ENCODE measurements around the gene MED15. TPM values are rescaled to one million over a fixed set of nuclear protein-coding genes. Genes with fewer than 3 reads are reported as not detected.

Gene MED15
- total and polyA plus RNA-seq, 2 experiments from 2014 or later, result 29.2 to 43.5 TPM

DNA sequence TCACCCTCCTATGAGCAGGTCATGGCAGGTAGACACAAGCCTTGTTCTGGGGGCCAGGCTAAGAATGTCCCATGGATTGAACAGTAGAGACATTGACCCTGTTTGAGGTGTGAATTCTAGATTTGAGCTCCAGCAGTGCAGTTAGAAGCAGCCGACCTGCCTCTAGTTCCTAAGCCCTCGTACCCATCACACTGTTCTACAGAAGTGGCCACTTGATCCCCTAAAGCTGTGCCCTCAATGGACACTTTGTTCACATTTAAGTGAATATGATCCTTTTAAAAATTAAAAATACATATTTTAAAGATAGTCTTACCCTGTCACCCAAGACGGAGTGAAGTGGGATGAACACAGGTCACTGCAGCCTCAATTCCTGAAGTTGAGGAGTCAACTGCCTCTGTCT, 122.0 kb downstream of the MED15 start:
- Mint-ChIP-seq H3K9me3 (no peaks in the 10 kb centered on the region), H3K27ac (no peak overlapping the region), H3K36me3 (ENCODE audit: low read depth) (no peaks in the 10 kb centered on the region), H3K4me1 (peaks cover 5% of the 10 kb centered on the region; the same call in 2 of the 3 replicates), H3K27me3 (ENCODE audit: insufficient read depth, low read depth, poor library complexity) (peaks cover 11% of the 10 kb centered on the region), H3K4me3 (no peak overlapping the region)
- Histone ChIP-seq H3K27ac (ENCODE audit: low read depth) (no peak overlapping the region), H3K27me3 (ENCODE audit: insufficient read depth) (no peaks in the 10 kb centered on the region), H2AFZ (no peak overlapping the region), H3K4me3 (no peak overlapping the region), H3K36me3 (ENCODE audit: insufficient read depth) (no peaks in the 10 kb centered on the region), H3K4me2 (no peak overlapping the region), H4K20me1 (replicated peaks; ENCODE audit: insufficient read depth) (no peaks in the 10 kb centered on the region), H3K79me2 (replicated peaks; ENCODE audit: insufficient read depth) (no peaks in the 10 kb centered on the region), H3F3A (replicated peaks; ENCODE audit: low read depth) (no peaks in the 10 kb centered on the region), H3K4me1 (ENCODE audit: insufficient read depth) (no peaks in the 10 kb centered on the region), H3K9me2 (ENCODE audit: insufficient read depth) (no peaks in the 10 kb centered on the region)
- no peak for ATAC-seq
- TF ChIP-seq NANOG (IDR thresholded peaks at IDR 0.05; ENCODE audit: borderline replicate concordance) (no peak), ZNF331 (CRISPR knock-in tag; IDR thresholded peaks at IDR 0.05; ENCODE audit: low read depth) (no peak), JUNB (IDR thresholded peaks at IDR 0.05; ENCODE audit: unreplicated experiment) (no peak), ZNF114 (CRISPR knock-in tag; IDR thresholded peaks at IDR 0.05) (no peak), EZH2 (IDR thresholded peaks at IDR 0.05; ENCODE audit: low read depth, unreplicated experiment) (no peak), EZH2phosphoT487 (IDR thresholded peaks at IDR 0.05; ENCODE audit: unreplicated experiment) (no peak), STAT1 (IDR thresholded peaks at IDR 0.05; ENCODE audit: unreplicated experiment) (no peak), CREB1 (CRISPR knock-in tag; IDR thresholded peaks at IDR 0.05; ENCODE audit: low read depth) (no peak), POLR2AphosphoS5 (IDR thresholded peaks at IDR 0.05; ENCODE audit: low read depth) (no peak)
- TF ChIP-seq, protein P1, sequence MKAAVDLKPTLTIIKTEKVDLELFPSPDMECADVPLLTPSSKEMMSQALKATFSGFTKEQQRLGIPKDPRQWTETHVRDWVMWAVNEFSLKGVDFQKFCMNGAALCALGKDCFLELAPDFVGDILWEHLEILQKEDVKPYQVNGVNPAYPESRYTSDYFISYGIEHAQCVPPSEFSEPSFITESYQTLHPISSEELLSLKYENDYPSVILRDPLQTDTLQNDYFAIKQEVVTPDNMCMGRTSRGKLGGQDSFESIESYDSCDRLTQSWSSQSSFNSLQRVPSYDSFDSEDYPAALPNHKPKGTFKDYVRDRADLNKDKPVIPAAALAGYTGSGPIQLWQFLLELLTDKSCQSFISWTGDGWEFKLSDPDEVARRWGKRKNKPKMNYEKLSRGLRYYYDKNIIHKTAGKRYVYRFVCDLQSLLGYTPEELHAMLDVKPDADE (IDR thresholded peaks at IDR 0.05), result no peak
- TF ChIP-seq, protein P2, sequence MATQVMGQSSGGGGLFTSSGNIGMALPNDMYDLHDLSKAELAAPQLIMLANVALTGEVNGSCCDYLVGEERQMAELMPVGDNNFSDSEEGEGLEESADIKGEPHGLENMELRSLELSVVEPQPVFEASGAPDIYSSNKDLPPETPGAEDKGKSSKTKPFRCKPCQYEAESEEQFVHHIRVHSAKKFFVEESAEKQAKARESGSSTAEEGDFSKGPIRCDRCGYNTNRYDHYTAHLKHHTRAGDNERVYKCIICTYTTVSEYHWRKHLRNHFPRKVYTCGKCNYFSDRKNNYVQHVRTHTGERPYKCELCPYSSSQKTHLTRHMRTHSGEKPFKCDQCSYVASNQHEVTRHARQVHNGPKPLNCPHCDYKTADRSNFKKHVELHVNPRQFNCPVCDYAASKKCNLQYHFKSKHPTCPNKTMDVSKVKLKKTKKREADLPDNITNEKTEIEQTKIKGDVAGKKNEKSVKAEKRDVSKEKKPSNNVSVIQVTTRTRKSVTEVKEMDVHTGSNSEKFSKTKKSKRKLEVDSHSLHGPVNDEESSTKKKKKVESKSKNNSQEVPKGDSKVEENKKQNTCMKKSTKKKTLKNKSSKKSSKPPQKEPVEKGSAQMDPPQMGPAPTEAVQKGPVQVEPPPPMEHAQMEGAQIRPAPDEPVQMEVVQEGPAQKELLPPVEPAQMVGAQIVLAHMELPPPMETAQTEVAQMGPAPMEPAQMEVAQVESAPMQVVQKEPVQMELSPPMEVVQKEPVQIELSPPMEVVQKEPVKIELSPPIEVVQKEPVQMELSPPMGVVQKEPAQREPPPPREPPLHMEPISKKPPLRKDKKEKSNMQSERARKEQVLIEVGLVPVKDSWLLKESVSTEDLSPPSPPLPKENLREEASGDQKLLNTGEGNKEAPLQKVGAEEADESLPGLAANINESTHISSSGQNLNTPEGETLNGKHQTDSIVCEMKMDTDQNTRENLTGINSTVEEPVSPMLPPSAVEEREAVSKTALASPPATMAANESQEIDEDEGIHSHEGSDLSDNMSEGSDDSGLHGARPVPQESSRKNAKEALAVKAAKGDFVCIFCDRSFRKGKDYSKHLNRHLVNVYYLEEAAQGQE (IDR thresholded peaks at IDR 0.05; ENCODE audit: unreplicated experiment), result no peak
- TF ChIP-seq, protein P3, sequence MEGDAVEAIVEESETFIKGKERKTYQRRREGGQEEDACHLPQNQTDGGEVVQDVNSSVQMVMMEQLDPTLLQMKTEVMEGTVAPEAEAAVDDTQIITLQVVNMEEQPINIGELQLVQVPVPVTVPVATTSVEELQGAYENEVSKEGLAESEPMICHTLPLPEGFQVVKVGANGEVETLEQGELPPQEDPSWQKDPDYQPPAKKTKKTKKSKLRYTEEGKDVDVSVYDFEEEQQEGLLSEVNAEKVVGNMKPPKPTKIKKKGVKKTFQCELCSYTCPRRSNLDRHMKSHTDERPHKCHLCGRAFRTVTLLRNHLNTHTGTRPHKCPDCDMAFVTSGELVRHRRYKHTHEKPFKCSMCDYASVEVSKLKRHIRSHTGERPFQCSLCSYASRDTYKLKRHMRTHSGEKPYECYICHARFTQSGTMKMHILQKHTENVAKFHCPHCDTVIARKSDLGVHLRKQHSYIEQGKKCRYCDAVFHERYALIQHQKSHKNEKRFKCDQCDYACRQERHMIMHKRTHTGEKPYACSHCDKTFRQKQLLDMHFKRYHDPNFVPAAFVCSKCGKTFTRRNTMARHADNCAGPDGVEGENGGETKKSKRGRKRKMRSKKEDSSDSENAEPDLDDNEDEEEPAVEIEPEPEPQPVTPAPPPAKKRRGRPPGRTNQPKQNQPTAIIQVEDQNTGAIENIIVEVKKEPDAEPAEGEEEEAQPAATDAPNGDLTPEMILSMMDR (conservative IDR thresholded peaks at IDR 0.05; ENCODE audit: low read depth in 2 of 2), result no peak
- TF ChIP-seq, protein P4, sequence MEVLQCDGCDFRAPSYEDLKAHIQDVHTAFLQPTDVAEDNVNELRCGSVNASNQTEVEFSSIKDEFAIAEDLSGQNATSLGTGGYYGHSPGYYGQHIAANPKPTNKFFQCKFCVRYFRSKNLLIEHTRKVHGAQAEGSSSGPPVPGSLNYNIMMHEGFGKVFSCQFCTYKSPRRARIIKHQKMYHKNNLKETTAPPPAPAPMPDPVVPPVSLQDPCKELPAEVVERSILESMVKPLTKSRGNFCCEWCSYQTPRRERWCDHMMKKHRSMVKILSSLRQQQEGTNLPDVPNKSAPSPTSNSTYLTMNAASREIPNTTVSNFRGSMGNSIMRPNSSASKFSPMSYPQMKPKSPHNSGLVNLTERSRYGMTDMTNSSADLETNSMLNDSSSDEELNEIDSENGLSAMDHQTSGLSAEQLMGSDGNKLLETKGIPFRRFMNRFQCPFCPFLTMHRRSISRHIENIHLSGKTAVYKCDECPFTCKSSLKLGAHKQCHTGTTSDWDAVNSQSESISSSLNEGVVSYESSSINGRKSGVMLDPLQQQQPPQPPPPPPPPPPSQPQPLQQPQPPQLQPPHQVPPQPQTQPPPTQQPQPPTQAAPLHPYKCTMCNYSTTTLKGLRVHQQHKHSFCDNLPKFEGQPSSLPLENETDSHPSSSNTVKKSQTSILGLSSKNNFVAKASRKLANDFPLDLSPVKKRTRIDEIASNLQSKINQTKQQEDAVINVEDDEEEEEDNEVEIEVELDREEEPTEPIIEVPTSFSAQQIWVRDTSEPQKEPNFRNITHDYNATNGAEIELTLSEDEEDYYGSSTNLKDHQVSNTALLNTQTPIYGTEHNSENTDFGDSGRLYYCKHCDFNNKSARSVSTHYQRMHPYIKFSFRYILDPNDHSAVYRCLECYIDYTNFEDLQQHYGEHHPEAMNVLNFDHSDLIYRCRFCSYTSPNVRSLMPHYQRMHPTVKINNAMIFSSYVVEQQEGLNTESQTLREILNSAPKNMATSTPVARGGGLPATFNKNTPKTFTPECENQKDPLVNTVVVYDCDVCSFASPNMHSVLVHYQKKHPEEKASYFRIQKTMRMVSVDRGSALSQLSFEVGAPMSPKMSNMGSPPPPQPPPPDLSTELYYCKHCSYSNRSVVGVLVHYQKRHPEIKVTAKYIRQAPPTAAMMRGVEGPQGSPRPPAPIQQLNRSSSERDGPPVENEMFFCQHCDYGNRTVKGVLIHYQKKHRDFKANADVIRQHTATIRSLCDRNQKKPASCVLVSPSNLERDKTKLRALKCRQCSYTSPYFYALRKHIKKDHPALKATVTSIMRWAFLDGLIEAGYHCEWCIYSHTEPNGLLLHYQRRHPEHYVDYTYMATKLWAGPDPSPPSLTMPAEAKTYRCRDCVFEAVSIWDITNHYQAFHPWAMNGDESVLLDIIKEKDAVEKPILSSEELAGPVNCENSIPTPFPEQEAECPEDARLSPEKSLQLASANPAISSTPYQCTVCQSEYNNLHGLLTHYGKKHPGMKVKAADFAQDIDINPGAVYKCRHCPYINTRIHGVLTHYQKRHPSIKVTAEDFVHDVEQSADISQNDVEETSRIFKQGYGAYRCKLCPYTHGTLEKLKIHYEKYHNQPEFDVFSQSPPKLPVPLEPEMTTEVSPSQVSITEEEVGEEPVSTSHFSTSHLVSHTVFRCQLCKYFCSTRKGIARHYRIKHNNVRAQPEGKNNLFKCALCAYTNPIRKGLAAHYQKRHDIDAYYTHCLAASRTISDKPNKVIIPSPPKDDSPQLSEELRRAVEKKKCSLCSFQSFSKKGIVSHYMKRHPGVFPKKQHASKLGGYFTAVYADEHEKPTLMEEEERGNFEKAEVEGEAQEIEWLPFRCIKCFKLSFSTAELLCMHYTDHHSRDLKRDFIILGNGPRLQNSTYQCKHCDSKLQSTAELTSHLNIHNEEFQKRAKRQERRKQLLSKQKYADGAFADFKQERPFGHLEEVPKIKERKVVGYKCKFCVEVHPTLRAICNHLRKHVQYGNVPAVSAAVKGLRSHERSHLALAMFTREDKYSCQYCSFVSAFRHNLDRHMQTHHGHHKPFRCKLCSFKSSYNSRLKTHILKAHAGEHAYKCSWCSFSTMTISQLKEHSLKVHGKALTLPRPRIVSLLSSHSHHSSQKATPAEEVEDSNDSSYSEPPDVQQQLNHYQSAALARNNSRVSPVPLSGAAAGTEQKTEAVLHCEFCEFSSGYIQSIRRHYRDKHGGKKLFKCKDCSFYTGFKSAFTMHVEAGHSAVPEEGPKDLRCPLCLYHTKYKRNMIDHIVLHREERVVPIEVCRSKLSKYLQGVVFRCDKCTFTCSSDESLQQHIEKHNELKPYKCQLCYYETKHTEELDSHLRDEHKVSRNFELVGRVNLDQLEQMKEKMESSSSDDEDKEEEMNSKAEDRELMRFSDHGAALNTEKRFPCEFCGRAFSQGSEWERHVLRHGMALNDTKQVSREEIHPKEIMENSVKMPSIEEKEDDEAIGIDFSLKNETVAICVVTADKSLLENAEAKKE (CRISPR knock-in tag; IDR thresholded peaks at IDR 0.05), result no peak
- DNase-seq (ENCODE audit: low spot score), result no peak
